HepG2 (cell line): ENCODE data around the gene RAB39A. TPM values are rescaled to one million over a fixed set of nuclear protein-coding genes. Genes with fewer than 3 reads are reported as not detected.

Experiments
- ATAC-seq: fragments of 200-7000 bp; cut with Tn5 transposase; 3 replicates; pipeline ENCODE4 v1.9.1; 2020; ENCODE audit warnings: mild to moderate bottlenecking, moderate library complexity
- BruUV-seq: library from RNA; stranded (reverse); fragments of 400-500 nt; replicated peaks from 2 replicates; lab custom pipeline; 2021; lab: Mats Ljungman, UMichigan
- CTCF ChIA-PET: fragments of 300-600 bp; formaldehyde crosslinking; extraction: SDS; loops from one replicate; lab custom pipeline; 2021; ENCODE audit warnings: low total read pairs, inconsistent platforms, low intra/inter-chr PET ratio; lab: Yijun Ruan, JAX
- POLR2A ChIA-PET: fragments of 350-600 bp; sonication (Branson Sonifier 250); formaldehyde crosslinking; loops from one replicate; lab custom pipeline; 2020; ENCODE audit warnings: antibody characterized with exemption, inconsistent platforms; lab: Yijun Ruan, JAX
- DNase-seq: peaks from one replicate; pipeline ENCODE4 v3.0.0-alpha.2; 2015; ENCODE audit warnings: low spot score
- FAIRE-seq: peaks from 3 replicates; lab custom pipeline; 2011; peaks lifted over from hg19 to GRCh38; lab: Jason Lieb, UNC
- H2AFZ ChIP-seq: one replicate; pipeline ENCODE4 v1.6.1; 2011; ENCODE audit warnings: low read length, inconsistent platforms
- H3K27ac ChIP-seq: fragments of 300-600 bp; 3 replicates; pipeline ENCODE4 v1.8.0; 2011; ENCODE audit warnings: mixed run types, mild to moderate bottlenecking, mixed read lengths, low read length, inconsistent platforms; ENCODE audit not compliant: insufficient read depth; ENCODE audit errors: extremely low read length
- H3K27me3 ChIP-seq, 2 experiments: fragments of 200-600 bp in 1 of 2; 2 replicates in 1 of 2; 3 replicates in 1 of 2; pipeline versions ENCODE4 v1.6.0 to v1.8.0; 2011; ENCODE audit warnings: low read length in 2 of 2, mild to moderate bottlenecking in 2 of 2, moderate library complexity in 2 of 2, inconsistent platforms in 1 of 2; ENCODE audit not compliant: insufficient read depth in 2 of 2, control insufficient read depth in 1 of 2
- H3K36me3 ChIP-seq, 2 experiments: fragments of 200-600 bp in 1 of 2; replicated peaks in 1 of 2; 2 replicates in 1 of 2; 3 replicates in 1 of 2; pipeline versions ENCODE4 v1.5.1 to v1.8.0; 2011; ENCODE audit warnings: low read length in 2 of 2, inconsistent platforms in 1 of 2; ENCODE audit not compliant: insufficient read depth in 2 of 2, control insufficient read depth in 1 of 2
- H3K4me1 ChIP-seq: 2 replicates; pipeline ENCODE4 v1.5.1; 2012; ENCODE audit warnings: low read length, inconsistent platforms; ENCODE audit not compliant: insufficient read depth
- H3K4me2 ChIP-seq: 2 replicates; pipeline ENCODE4 v1.6.0; 2011; ENCODE audit warnings: low read depth, low read length, inconsistent platforms
- H3K4me3 ChIP-seq, 3 experiments: fragments of 200-600 bp in 1 of 3; sonication (generic), shearing (Covaris generic) in 1 of 3; replicated peaks in 1 of 3; 2 replicates each; pipeline ENCODE4 v1.5.1; 2011 to 2016; ENCODE audit warnings: low read length in 3 of 3, inconsistent platforms in 2 of 3, low read depth in 2 of 3, mild to moderate bottlenecking in 2 of 3, control low read depth in 1 of 3, mixed read lengths in 1 of 3; ENCODE audit not compliant: insufficient read depth in 1 of 3
- H3K79me2 ChIP-seq: one replicate; pipeline ENCODE4 v1.6.1; 2011; ENCODE audit warnings: low read length, inconsistent platforms; ENCODE audit not compliant: insufficient read depth
- H3K9ac ChIP-seq: 2 replicates; pipeline ENCODE4 v1.6.0; 2011; ENCODE audit warnings: mild to moderate bottlenecking, low read depth, low read length, inconsistent platforms; ENCODE audit not compliant: insufficient read depth
- H3K9me3 ChIP-seq: 2 replicates; pipeline ENCODE4 v1.5.1; 2012; ENCODE audit warnings: mild to moderate bottlenecking, low read length
- H4K20me1 ChIP-seq: 2 replicates; pipeline ENCODE4 v1.6.0; 2011; ENCODE audit warnings: inconsistent platforms, mild to moderate bottlenecking, low read length, moderate library complexity; ENCODE audit not compliant: insufficient read depth
- CC2D1A ChIP-seq: sonication (generic); formaldehyde crosslinking; IDR thresholded peaks from 2 replicates; pipeline ENCODE4 v1.8.1; 2023; ENCODE audit warnings: mild to moderate bottlenecking, missing genetic modification reagents
- HIVEP1 ChIP-seq: sonication (generic); formaldehyde crosslinking; IDR thresholded peaks from 2 replicates; pipeline ENCODE4 v1.4.0; 2020; ENCODE audit warnings: mild to moderate bottlenecking, missing genetic modification reagents
- KLF15 ChIP-seq: sonication (generic); formaldehyde crosslinking; IDR thresholded peaks from 2 replicates; pipeline ENCODE4 v1.8.1; 2023; ENCODE audit warnings: borderline replicate concordance, mild to moderate bottlenecking, inconsistent platforms, missing genetic modification reagents, mixed read lengths
- MIER3 ChIP-seq: IDR thresholded peaks from 2 replicates; pipeline ENCODE4 v1.6.1; 2016; ENCODE audit warnings: missing compliant biosample characterization, borderline replicate concordance
- PHF20 ChIP-seq: sonication (generic); formaldehyde crosslinking; IDR thresholded peaks from 2 replicates; pipeline ENCODE4 v1.5.0; 2020; ENCODE audit warnings: mild to moderate bottlenecking, missing genetic modification reagents
- PHF21A ChIP-seq: sonication (generic); formaldehyde crosslinking; IDR thresholded peaks from 2 replicates; pipeline ENCODE4 v1.5.0; 2020; ENCODE audit warnings: mild to moderate bottlenecking, missing genetic modification reagents
- RNF2 ChIP-seq: fragments of 450-650 bp; conservative IDR thresholded peaks from 2 replicates; pipeline ENCODE4 v1.6.1; 2016; ENCODE audit warnings: low read depth
- TBX3 ChIP-seq: fragments of 450-650 bp; IDR thresholded peaks from 2 replicates; pipeline ENCODE4 v1.6.1; 2017; ENCODE audit warnings: antibody characterized with exemption, mild to moderate bottlenecking, inconsistent platforms, borderline replicate concordance
- ZBTB7A ChIP-seq: sonication (generic); formaldehyde crosslinking; IDR thresholded peaks from 2 replicates; pipeline ENCODE4 v1.8.0; 2022; ENCODE audit warnings: mild to moderate bottlenecking, missing genetic modification reagents
- ZHX2 ChIP-seq, 2 experiments: sonication (generic) in 1 of 2; formaldehyde crosslinking in 1 of 2; IDR thresholded peaks; 2 replicates each; pipeline versions ENCODE4 v1.6.1 to v1.9.0; 2014 to 2022; ENCODE audit warnings: antibody characterized with exemption in 1 of 2, borderline replicate concordance in 1 of 2, inconsistent platforms in 1 of 2, low read depth in 1 of 2, missing genetic modification reagents in 1 of 2
- ZNF136 ChIP-seq: sonication (generic); formaldehyde crosslinking; IDR thresholded peaks from 2 replicates; pipeline ENCODE4 v1.8.1; 2022; ENCODE audit warnings: low read depth, mild to moderate bottlenecking, moderate library complexity, missing genetic modification reagents
- ZNF143 ChIP-seq: sonication (generic); formaldehyde crosslinking; IDR thresholded peaks from 2 replicates; pipeline ENCODE4 v1.4.0; 2020; ENCODE audit warnings: missing genetic modification reagents
- WGBS: methylation state at CpG from one replicate; pipeline ENCODE4 v1.1.6; 2017; ENCODE audit warnings: low lambda C conversion rate; 5-methylcytosine and 5-hydroxymethylcytosine counted together
- in situ Hi-C: cut with HindIII; loops from 2 replicates; pipeline ENCODE4 v1.10.0; 2017; ENCODE audit warnings: low pct_unique_long_range_greater_than_20kb; ENCODE audit not compliant: extremely low pct_ligation_motif_present
- intact Hi-C: fragments of 100-400 bp; cut with micrococcal nuclease; formaldehyde crosslinking; loops from one replicate; pipeline ENCODE4 v1.10.0; 2022; ENCODE audit not compliant: unreplicated experiment
- polyA plus RNA-seq, 8 experiments: library from polyadenylated mRNA; depleted of rRNA in 3 of 8; stranded (reverse) in 7 of 8; unstranded in 1 of 8; fragments of >200 nt; fragmentation: Illumina TruSeq in 4 of 8; extraction: Trizol in 4 of 8; gene quantifications; 2 replicates each; pipeline versions ENCODE4 v1.2.1 to v1.2.3, GENCODE V29; 2011 to 2016; ENCODE audit warnings: low read depth in 4 of 8, missing spikeins in 1 of 8, mixed read lengths in 1 of 8; ENCODE audit not compliant: insufficient read depth in 1 of 8
- total RNA-seq, 5 experiments: library from RNA; depleted of rRNA; stranded (reverse); fragments of >200 nt; fragmentation: Illumina TruSeq; extraction: Trizol; gene quantifications; 2 replicates each; pipeline ENCODE4 v1.2.3, GENCODE V29; 2016; ENCODE audit warnings: low read depth in 1 of 5
- TF ChIP-seq, protein P1 (sequence below): sonication (generic); formaldehyde crosslinking; IDR thresholded peaks from 2 replicates; pipeline ENCODE4 v1.5.0; 2020; ENCODE audit warnings: missing genetic modification reagents
- TF ChIP-seq, protein P2 (sequence below): sonication (generic); formaldehyde crosslinking; IDR thresholded peaks from 2 replicates; pipeline ENCODE4 v1.8.0; 2022; ENCODE audit warnings: missing genetic modification reagents, low read depth, mild to moderate bottlenecking, borderline replicate concordance

Gene RAB39A
- total and polyA plus RNA-seq, 2 of the 13 experiments (the other 11 are each of a cell fraction or from before 2014, with no cell fraction given), result not detected

GRCh38 chr11:107957109-107957588 lies 28.9 kb downstream of the RAB39A start (continued):
- no peak for TF ChIP-seq ZNF136 (CRISPR knock-in tag)

DNA sequence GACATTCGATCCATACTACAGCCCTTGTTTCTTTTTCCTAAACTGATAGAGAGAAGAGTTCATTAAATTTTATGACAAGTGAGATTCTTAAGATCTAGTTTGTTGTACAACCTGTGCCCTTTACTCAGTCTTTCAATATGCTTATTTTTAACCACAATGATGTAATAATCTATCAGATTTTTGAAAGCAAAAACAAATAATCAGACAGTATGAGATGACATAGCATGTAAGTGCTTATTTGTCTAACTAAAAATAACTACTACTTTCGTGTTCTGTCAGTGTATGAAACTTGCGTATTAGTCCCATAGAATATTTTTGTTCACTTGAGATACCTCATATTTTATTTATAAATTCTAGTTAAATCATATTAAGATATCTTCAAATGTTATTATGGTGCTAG lies 33.2 kb downstream of the RAB39A start:
- ChIA-PET POLR2A (no interaction called here), CTCF (no interaction called here)
- H3K9ac ChIP-seq, result no peak overlapping the region
- no peaks in the 10 kb centered on the region for H3K36me3 ChIP-seq
- no peak for ATAC-seq
- WGBS, result 25% methylated on average over 3 of the region's 3 CpGs
- no peak overlapping the region for H3K4me2 ChIP-seq
- H3K4me1 ChIP-seq, result no peaks in the 10 kb centered on the region
- H2AFZ ChIP-seq, result no peak overlapping the region
- H3K79me2 ChIP-seq, result no peaks in the 10 kb centered on the region
- no peaks in the 10 kb centered on the region for H4K20me1 ChIP-seq
- BruUV-seq, result no TSS peak
- no peak for FAIRE-seq
- intact Hi-C loops (no loop called here), in situ Hi-C loops (no loop called here)
- H3K27me3 ChIP-seq, result peaks cover 0 to 6% of the 10 kb centered on the region in 2 experiments; a peak in 1 of 5 replicates
- H3K4me3 ChIP-seq, result no peak overlapping the region
- no peak for DNase-seq
- no peak overlapping the region for H3K27ac ChIP-seq
- H3K9me3 ChIP-seq, result no peaks in the 10 kb centered on the region
- TF ChIP-seq CC2D1A (CRISPR knock-in tag) (no peak), HIVEP1 (no peak), ZHX2 (IDR thresholded peaks at IDR 0.05; ENCODE audit: low read depth) (no peak), ZHX2 (CRISPR knock-in tag; IDR thresholded peaks at IDR 0.05; ENCODE audit: borderline replicate concordance) (no peak), TBX3 (no peak), KLF15 (CRISPR knock-in tag) (no peak), RNF2 (no peak), PHF20 (CRISPR knock-in tag) (no peak), ZBTB7A (CRISPR knock-in tag) (no peak), PHF21A (CRISPR knock-in tag) (no peak), ZNF143 (no peak), MIER3 (CRISPR knock-in tag) (no peak)
- TF ChIP-seq, protein P1, sequence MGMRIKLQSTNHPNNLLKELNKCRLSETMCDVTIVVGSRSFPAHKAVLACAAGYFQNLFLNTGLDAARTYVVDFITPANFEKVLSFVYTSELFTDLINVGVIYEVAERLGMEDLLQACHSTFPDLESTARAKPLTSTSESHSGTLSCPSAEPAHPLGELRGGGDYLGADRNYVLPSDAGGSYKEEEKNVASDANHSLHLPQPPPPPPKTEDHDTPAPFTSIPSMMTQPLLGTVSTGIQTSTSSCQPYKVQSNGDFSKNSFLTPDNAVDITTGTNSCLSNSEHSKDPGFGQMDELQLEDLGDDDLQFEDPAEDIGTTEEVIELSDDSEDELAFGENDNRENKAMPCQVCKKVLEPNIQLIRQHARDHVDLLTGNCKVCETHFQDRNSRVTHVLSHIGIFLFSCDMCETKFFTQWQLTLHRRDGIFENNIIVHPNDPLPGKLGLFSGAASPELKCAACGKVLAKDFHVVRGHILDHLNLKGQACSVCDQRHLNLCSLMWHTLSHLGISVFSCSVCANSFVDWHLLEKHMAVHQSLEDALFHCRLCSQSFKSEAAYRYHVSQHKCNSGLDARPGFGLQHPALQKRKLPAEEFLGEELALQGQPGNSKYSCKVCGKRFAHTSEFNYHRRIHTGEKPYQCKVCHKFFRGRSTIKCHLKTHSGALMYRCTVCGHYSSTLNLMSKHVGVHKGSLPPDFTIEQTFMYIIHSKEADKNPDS, result no peak
- TF ChIP-seq, protein P2, sequence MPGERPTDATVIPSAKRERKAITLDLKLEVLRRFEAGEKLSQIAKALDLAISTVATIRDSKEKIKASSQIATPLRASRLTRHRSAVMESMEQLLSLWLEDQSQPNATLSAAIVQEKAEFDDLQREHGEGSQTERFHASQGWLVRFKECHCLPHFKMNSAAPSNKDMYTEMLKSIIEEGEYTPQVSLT (CRISPR knock-in tag), result no peak
